ENCODE results near the gene ZNF747. TPM values are rescaled to one million over a fixed set of nuclear protein-coding genes. Genes with fewer than 3 reads are reported as not detected.

ZNF747 gene
- total RNA-seq (10 to 100 TPM; 21.8 to 21.9 TPM), polyA plus RNA-seq (10 to 100 TPM in 2 of 3 donors, 1 to 10 TPM in 1; 9.5 to 12.0 (median 11.4) TPM), total RNA-seq (14.1 to 26.6 (median 16.1) reads per million in 6 experiments)

DNA sequence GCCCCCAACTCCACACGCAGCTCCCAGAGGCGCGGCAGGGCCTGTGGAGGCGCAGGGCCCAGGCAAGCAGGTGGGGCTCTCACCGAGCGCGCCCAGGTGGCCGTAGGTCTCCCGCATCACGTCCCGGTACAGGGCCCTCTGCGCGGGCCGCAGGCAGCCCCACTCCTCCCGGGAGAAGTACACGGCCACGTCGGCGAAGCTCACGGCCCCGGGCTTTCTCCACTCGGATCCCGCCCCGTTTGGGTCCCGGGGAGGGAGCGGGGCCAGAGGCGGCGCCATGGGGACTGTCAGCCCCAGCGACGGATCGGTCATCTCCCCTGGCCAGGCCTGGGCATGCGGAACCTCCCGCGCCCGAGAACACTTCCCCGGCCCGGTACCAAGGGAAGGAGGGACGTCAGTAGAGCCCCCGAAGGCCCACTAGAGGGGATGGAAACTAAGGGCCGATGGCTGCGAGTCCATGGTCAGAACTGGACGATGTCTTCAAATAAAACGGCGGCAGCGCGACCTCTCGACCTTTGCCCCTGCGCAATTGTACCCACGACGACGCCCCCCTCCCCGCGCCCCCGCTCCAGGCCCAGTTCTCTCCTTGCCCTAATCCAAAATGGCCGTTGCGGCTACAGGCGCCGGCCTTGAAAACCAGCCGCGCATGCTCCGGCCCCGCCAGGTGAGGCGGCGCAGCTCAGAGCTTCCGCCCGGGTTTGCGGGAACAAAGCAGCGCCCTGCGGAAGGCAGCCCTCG lies at the start of gene ZNF747:
TSS of gene ZNF747 (minus strand) at position 491 of the 738 bp plus-strand sequence. CDS start at position 312, 179 bp downstream.
- DNase-seq (peak; percentile 87 to 95 (median 90)), ATAC-seq (peak; percentile 82 to 83)
- POLR2A ChIA-PET = interaction anchor here (0.6 to 4.7 kb wide), 33 partner anchors 7 to 730 kb away, joined by 3 to 105 read pairs (median 5); partner anchors contain the start of genes DCTPP1, FBRS, ITGAL and PHKG2
- Mint-ChIP-seq H3K27ac (peak within 1 kb of the TSS; percentile 87 to 100 (median 98)), H3K4me3 (peak within 1 kb of the TSS; percentile 90 to 99 (median 95)), H3K9me3 (no peaks in the 10 kb centered on the region), H3K36me3 (peaks cover 0 to 14% (median 3%) of the 10 kb centered on the region in 3 donors), H3K27me3 (no peaks in the 10 kb centered on the region), H3K4me1 (peaks cover 12 to 49% (median 36%) of the 10 kb centered on the region in 4 donors)

DNA sequence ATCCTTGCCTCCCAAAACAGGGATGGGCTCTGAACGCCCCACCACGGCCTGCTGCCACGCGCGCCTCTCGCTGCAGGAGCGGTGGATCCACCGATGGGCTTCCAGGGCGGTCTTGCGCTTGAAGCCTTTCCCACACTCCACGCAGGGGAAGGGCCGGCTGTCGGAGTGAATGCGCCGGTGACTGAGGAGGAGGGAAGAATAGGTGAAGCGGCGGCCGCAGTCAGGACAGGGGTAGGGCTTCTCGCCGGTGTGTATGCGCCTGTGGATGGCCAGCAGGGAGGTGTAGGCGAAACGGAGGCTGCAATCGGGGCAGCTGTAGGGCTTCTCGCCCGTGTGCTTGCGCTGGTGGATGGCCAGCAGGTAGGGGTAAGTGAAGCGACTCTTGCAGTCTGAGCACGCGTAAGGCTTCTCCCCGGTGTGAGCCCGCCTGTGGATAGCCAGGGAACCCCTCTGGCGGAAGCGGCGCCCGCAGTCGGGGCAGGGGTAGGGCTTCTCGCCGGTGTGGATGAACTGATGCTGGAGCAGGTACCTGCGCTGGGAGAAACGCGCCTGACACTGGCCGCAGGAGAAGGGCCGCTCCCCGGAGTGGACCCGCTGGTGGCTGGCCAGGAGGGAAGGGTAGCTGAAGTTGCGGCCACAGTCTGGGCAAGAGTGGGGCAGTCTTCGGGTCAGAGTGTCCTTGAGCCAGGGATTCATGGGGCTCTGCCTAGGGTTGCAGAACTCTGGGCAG lies 48.1 kb upstream of the ZNF747 start:
- peaks cover 9 to 51% (median 28%) of the 10 kb centered on the region in 4 donors for H3K4me1 Mint-ChIP-seq
- H3K27me3 Mint-ChIP-seq = peaks cover 0 to 1% (median 0%) of the 10 kb centered on the region in 5 donors
- no peak for DNase-seq
- POLR2A ChIA-PET = interaction anchor here (1.7 to 3.4 kb wide), 2 partner anchors 11 to 25 kb away, joined by 8 to 18 read pairs; partner anchors contain the start of genes ZNF688 and ZNF764
- H3K27ac Mint-ChIP-seq = no peak overlapping the region
- peak overlapping the region in 1 of 10 donors; percentile 22 for H3K4me3 Mint-ChIP-seq
- no peak for ATAC-seq
- H3K36me3 Mint-ChIP-seq = peaks cover 0 to 30% (median 4%) of the 10 kb centered on the region in 3 donors
- no peaks in the 10 kb centered on the region for H3K9me3 Mint-ChIP-seq

DNA sequence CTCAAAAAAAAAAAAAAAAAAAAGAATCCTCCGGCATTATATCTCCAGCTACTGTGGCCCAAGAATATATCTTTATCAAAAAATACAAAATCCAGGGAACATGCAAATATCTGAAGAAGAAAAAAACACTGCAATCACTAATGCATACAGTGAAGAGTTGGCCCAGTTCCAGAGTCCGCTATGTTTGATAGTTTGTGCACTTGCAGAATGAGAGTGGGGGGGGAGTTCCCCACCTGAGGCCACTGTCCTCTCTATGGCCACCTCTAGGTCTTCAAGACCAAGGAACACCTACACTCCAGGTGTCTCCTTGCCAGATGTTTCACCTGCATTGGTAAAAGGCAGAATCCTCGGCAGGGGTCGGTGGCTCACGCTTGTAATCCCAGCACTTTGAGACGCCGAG lies 46.8 kb upstream of the ZNF747 start:
- peak overlapping the region in 1 of 10 donors; percentile 66 for H3K4me3 Mint-ChIP-seq
- ATAC-seq = no peak
- peaks cover 0 to 30% (median 4%) of the 10 kb centered on the region in 3 donors for H3K36me3 Mint-ChIP-seq
- H3K4me1 Mint-ChIP-seq = peaks cover 9 to 42% (median 26%) of the 10 kb centered on the region in 4 donors
- peaks cover 0 to 1% (median 0%) of the 10 kb centered on the region in 5 donors for H3K27me3 Mint-ChIP-seq
- no peak overlapping the region for H3K27ac Mint-ChIP-seq
- DNase-seq = no peak
- POLR2A ChIA-PET = interaction anchor here (0.6 to 3.4 kb wide), 3 partner anchors 10 to 142 kb away, joined by 3 to 18 read pairs (median 8); partner anchors contain the start of genes ZNF688 and ZNF764
- no peaks in the 10 kb centered on the region for H3K9me3 Mint-ChIP-seq

DNA sequence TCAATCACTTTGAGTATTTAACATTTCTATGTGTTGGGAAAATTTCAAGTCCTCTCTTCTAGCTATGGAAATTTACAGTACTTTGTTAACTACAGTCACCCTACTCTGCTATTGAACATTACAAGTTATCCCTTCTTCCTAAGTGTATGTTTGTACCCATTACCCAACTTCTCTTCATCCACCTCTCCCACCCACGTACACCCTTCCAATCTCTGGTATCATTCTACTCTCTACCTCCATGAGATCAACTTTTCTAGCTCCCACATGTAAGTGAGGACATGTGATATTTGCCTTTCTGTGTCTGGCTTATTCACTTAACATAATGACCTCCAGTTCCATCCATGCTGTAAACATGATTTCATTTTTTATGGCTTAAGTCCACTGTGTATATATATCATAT lies 40.0 kb upstream of the ZNF747 start:
- POLR2A ChIA-PET = interaction anchor here (1.0 kb wide), 2 partner anchors 16 to 75 kb away, joined by 3 read pairs; no protein-coding TSS in a partner anchor

DNA sequence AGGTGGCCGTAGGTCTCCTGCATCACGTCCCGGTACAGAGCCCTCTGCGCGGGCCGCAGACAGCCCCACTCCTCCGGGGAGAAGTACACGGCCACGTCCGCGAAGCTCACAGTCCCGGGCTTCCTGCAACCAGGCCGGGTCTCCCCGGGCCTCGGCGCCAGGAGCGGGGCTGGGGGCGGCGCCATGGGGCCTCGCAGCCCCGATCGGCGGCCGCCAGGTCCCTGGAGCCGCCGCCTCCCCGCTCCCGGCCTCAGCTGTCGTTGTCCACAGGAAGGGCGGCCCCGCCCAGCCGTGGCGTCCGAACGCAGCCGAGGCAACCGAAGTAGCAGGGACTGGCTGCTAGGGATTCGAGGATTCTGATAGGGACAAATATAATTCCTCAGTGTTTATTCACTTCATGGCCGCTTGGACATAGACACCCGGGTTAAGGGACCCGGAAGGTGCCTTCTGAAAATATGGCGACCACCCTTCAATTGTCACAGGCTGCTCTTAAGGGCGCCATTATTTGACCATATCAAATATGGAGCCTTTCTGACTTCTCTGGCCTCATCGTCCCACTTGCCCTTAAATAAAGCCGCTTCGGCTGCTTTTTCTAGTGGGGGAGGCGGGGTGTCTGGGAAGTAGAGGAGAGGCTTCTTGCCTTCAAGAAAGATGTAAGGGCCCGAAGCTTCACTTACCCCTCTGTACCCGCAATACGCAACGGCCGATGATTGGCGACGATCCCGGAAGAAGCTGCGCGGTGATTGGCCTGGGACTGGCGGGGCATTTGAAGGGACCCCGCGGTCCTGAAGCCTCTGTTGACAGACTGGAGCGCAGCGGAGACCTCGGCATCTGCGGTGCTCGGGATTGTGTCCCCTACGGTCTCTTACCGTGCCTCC lies 37.0 kb upstream of the ZNF747 start, which contains the start of gene ZNF688:
TSS of gene ZNF688 (minus strand) at position 270 of the 878 bp plus-strand sequence. CDS start at position 185, 85 bp downstream.
- Mint-ChIP-seq H3K27ac (peak within 1 kb of the TSS; percentile 93 to 99 (median 98)), H3K27me3 (no peaks in the 10 kb centered on the region), H3K4me1 (peaks cover 17 to 53% (median 34%) of the 10 kb centered on the region in 4 donors), H3K36me3 (peaks cover 0 to 3% (median 0%) of the 10 kb centered on the region in 3 donors), H3K4me3 (peak within 1 kb of the TSS; percentile 82 to 95 (median 92)), H3K9me3 (no peaks in the 10 kb centered on the region)
- POLR2A ChIA-PET = interaction anchor here (0.5 to 3.1 kb wide), 42 partner anchors 10 to 610 kb away, joined by 3 to 131 read pairs (median 5); partner anchors contain the start of genes ALDOA, CORO1A, DCTPP1 and FBRS
- ATAC-seq (peak; percentile 83 to 86), DNase-seq (peak; percentile 84 to 99 (median 96))

More for the DNA sequence above, 40.0 kb upstream of the ZNF747 start:
- DNase-seq = no peak
- Mint-ChIP-seq H3K36me3 (peaks cover 0 to 13% (median 0%) of the 10 kb centered on the region in 3 donors), H3K9me3 (no peaks in the 10 kb centered on the region), H3K27ac (peak overlapping the region in 2 of 10 donors; percentile 37 to 71), H3K27me3 (no peaks in the 10 kb centered on the region), H3K4me1 (peaks cover 11 to 25% (median 18%) of the 10 kb centered on the region in 4 donors), H3K4me3 (peak overlapping the region in 2 of 10 donors; percentile 0 to 1)
- no peak for ATAC-seq

DNA sequence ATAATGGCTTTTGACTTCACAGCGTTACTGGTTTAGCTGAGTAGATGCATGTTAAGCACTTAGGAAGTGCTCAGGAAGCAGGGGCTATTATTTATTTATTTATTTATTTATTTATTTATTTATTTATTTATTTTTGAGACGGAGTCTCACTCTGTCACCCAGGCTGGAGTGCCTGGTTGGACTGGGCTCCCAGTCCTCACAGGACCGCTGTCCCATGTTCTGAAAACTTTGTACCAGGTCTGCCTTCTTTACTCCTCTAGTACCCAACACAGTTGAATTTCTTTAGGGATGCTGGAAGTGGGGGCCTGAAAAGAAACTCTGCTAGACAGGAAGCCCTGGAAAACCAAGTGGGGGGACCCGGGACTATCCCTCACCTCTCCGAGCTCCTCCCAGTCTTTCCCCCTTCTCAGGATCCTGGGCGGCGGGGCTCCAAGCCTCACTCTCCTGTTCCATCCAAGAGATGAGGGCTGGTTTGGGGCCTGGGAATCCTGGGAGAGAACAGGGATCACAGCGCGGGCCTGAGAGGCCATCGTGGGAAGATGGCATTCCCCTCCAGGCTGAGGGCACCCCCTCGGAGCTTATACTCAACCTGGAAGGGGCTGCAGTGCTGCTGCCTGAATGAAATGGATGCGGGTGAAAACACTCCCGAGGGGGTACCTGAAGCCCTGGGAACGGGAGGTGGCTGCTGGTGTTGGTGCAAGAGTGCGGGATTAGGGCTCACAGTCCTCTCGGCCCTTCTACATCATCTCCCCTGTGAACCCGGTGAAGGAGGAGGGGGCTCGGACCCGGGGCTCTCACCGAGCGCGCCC lies 36.2 kb upstream of the ZNF747 start:
- Mint-ChIP-seq H3K27ac (peak overlapping the region; percentile 93 to 99 (median 95)), H3K4me3 (peak overlapping the region; percentile 82 to 93 (median 88)), H3K9me3 (no peaks in the 10 kb centered on the region), H3K36me3 (peaks cover 0 to 3% (median 0%) of the 10 kb centered on the region in 3 donors), H3K4me1 (peaks cover 17 to 57% (median 37%) of the 10 kb centered on the region in 4 donors), H3K27me3 (no peaks in the 10 kb centered on the region)
- POLR2A ChIA-PET = interaction anchor here (0.5 to 3.1 kb wide), 30 partner anchors 9 to 609 kb away, joined by 3 to 131 read pairs (median 8); partner anchors contain the start of genes DCTPP1, FBRS, ITGAL and PRR14
- no peak for DNase-seq
- ATAC-seq = no peak

DNA sequence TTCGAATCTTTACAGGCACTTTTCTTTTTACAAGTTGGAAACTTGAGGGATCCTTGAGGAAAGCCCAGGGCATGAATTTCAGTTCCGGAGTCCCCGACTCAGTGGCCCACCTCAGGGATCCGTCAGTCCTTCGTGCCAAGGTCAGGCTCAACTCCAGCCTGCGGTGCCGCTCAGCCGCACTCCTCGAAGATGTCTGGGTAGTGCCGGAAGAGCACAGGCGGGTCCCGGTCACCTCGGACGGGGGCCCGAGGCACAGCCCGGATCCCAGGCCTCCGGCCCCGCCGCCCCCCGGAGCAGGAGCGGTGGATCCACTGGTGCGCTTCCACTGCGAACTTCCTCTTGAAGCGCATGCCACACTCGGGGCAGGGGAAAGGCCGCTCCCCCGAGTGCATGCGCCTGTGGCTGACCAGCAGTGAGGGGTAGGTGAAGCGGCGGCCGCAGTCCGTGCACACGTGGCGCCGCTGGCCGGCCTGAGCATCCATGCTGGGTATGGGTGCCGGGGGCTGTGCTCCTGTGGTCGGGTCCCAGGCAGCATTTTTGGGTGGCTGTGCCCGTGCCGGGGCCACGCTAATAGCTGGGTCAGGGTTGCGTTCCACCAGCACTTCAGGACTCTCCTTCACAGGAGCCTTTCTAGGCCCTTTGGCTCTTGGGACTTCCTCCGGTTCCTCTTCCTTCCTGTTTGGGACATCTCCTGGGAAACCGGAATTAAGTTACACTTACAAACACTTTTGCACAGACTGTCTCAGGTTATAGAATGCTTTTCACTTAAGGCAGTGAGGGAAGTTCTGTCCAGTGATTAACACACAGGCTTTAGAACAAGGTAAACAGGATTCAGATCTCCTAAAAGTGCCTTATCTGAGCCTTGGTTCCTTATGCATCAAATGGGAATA lies 35.3 kb upstream of the ZNF747 start:
- no peaks in the 10 kb centered on the region for H3K9me3 Mint-ChIP-seq
- H3K4me1 Mint-ChIP-seq = peaks cover 17 to 57% (median 37%) of the 10 kb centered on the region in 4 donors
- no peaks in the 10 kb centered on the region for H3K27me3 Mint-ChIP-seq
- POLR2A ChIA-PET = interaction anchor here (0.5 to 3.1 kb wide), 14 partner anchors 8 to 608 kb away, joined by 3 to 131 read pairs (median 10); partner anchors contain the start of genes DCTPP1, FBRS, PRR14 and TMEM219
- DNase-seq (no peak), ATAC-seq (no peak)
- H3K4me3 Mint-ChIP-seq = peak overlapping the region in 8 of 10 donors; percentile 6 to 91 (median 50)
- peaks cover 0 to 3% (median 0%) of the 10 kb centered on the region in 3 donors for H3K36me3 Mint-ChIP-seq
- peak overlapping the region in 8 of 10 donors; percentile 44 to 100 (median 90) for H3K27ac Mint-ChIP-seq

DNA sequence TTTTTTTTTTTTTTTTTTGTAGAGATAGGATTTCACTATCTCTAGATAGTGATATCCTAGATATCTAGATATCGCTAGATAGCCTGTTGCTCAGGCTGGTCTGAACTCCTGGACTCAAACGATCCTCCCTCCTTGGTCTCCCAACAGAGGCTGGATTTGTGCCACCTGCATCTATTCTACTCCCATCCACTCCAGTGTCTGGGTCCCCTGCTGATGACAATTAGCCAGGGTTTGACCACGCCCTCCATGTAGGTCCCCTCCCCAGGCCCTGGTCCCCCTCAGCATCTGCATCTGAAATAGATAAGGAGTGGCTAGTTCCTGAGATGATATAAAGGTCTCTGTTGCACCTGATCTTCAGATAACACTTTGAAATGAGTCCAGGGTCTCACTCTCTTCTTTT lies 34.6 kb upstream of the ZNF747 start:
- Mint-ChIP-seq H3K4me3 (peak overlapping the region in 7 of 10 donors; percentile 12 to 65 (median 31)), H3K36me3 (peaks cover 0 to 3% (median 0%) of the 10 kb centered on the region in 3 donors), H3K9me3 (no peaks in the 10 kb centered on the region), H3K27ac (peak overlapping the region in 8 of 10 donors; percentile 25 to 100 (median 94)), H3K27me3 (no peaks in the 10 kb centered on the region), H3K4me1 (peaks cover 17 to 57% (median 37%) of the 10 kb centered on the region in 4 donors)
- DNase-seq (no peak), ATAC-seq (no peak)
- POLR2A ChIA-PET = interaction anchor here (0.6 to 3.0 kb wide), 6 partner anchors 11 to 255 kb away, joined by 3 to 31 read pairs (median 8); partner anchors contain the start of genes DCTPP1, ZNF764 and ZNF785

DNA sequence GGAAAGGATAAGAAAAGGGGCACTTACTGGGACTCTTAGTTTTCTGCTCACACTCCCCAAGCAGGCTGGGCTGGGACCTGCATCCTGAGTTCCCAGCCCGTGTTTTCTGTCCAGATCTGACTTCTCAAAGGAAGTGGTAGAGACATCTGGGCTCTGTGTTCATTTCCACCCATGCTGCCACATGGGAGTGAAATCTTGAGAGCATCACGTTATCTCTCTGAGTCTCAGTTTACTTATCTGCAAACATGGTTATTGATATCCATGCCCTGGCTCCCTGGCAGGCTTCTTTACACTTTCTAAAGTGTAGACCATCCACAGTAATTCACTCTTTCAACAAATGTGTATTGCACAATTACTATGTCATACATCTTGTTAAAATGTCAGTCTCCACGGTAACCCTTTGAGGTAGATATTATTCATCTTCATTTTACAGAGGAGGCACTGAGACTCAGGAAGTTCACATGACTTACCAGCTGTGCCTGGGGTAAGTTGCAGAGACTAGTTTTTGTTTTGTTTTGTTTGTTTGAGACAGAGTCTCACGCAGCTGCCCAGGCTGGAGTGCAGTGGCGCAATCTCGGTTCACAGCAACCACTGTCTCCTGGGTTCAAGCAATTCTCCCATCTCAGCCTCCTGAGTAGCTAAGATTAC lies 33.5 kb upstream of the ZNF747 start:
- peak overlapping the region; percentile 64 to 90 (median 82) for H3K4me3 Mint-ChIP-seq
- ATAC-seq (peak; percentile 36 to 46), DNase-seq (peak in 9 of 10 donors; percentile 11 to 78 (median 41))
- no peaks in the 10 kb centered on the region for H3K9me3 Mint-ChIP-seq
- peak overlapping the region; percentile 94 to 100 (median 99) for H3K27ac Mint-ChIP-seq
- H3K4me1 Mint-ChIP-seq = peaks cover 15 to 52% (median 34%) of the 10 kb centered on the region in 4 donors
- H3K27me3 Mint-ChIP-seq = no peaks in the 10 kb centered on the region
- peaks cover 0 to 3% (median 0%) of the 10 kb centered on the region in 3 donors for H3K36me3 Mint-ChIP-seq
- POLR2A ChIA-PET = interaction anchor here (0.5 to 3.0 kb wide), 12 partner anchors 10 to 681 kb away, joined by 3 to 31 read pairs (median 4); partner anchors contain the start of genes FBRS, SEPTIN1, ZNF764 and ZNF785

Measured in naive thymus-derived CD8-positive, alpha-beta T cell (primary cell).